Measurements from ENCODE around the gene FTSJ3.

- no peak for TF ChIP-seq SMC3 (IDR thresholded peaks at IDR 0.05; ENCODE audit: borderline replicate concordance, low read length)
- TF ChIP-seq, protein P1, sequence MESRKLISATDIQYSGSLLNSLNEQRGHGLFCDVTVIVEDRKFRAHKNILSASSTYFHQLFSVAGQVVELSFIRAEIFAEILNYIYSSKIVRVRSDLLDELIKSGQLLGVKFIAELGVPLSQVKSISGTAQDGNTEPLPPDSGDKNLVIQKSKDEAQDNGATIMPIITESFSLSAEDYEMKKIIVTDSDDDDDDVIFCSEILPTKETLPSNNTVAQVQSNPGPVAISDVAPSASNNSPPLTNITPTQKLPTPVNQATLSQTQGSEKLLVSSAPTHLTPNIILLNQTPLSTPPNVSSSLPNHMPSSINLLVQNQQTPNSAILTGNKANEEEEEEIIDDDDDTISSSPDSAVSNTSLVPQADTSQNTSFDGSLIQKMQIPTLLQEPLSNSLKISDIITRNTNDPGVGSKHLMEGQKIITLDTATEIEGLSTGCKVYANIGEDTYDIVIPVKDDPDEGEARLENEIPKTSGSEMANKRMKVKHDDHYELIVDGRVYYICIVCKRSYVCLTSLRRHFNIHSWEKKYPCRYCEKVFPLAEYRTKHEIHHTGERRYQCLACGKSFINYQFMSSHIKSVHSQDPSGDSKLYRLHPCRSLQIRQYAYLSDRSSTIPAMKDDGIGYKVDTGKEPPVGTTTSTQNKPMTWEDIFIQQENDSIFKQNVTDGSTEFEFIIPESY (IDR thresholded peaks at IDR 0.05) = no peak
- TF ChIP-seq, protein P2, sequence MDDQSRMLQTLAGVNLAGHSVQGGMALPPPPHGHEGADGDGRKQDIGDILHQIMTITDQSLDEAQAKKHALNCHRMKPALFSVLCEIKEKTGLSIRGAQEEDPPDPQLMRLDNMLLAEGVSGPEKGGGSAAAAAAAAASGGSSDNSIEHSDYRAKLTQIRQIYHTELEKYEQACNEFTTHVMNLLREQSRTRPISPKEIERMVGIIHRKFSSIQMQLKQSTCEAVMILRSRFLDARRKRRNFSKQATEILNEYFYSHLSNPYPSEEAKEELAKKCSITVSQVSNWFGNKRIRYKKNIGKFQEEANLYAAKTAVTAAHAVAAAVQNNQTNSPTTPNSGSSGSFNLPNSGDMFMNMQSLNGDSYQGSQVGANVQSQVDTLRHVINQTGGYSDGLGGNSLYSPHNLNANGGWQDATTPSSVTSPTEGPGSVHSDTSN (IDR thresholded peaks at IDR 0.05; ENCODE audit: insufficient replicate concordance, low read depth, low read length) = no peak
These were observed 11.3 kb downstream of the FTSJ3 start for GRCh38 chr17:63816123-63816522.
